WERI-Rb-1 (cell line): ENCODE data around the gene EMC9.
A peak's percentile ranks its signal among the peaks of the same experiment; 100 is the strongest.

ENCODE experiments used
- DNase-seq: peaks from one replicate; pipeline ENCODE4 v3.0.0-alpha.2; 2020
- H3K27ac ChIP-seq: fragments of 250-450 bp; sonication (Bioruptor Pico); 2 replicates; pipeline ENCODE4 v1.5.1; 2020; ENCODE audit warnings: mild to moderate bottlenecking, moderate library complexity
- H3K27me3 ChIP-seq: fragments of 250-450 bp; sonication (Bioruptor Pico); 2 replicates; pipeline ENCODE4 v1.5.1; 2021; ENCODE audit warnings: mild to moderate bottlenecking, low read depth, moderate library complexity; ENCODE audit not compliant: insufficient read depth, severe bottlenecking
- H3K36me3 ChIP-seq: fragments of 250-450 bp; sonication (Bioruptor Pico); 2 replicates; pipeline ENCODE4 v1.5.1; 2020; ENCODE audit warnings: mild to moderate bottlenecking, moderate library complexity
- H3K4me3 ChIP-seq: 2 replicates; pipeline ENCODE4 v1.5.1; 2011; ENCODE audit warnings: low read depth, mild to moderate bottlenecking, control low read depth, low read length
- H3K9me3 ChIP-seq: fragments of 250-450 bp; sonication (Bioruptor Pico); 2 replicates; pipeline ENCODE4 v1.5.1; 2021; ENCODE audit warnings: mild to moderate bottlenecking, moderate library complexity; ENCODE audit not compliant: severe bottlenecking
- TF ChIP-seq, protein P1 (sequence below): IDR thresholded peaks from 2 replicates; pipeline ENCODE4 v1.5.1; 2011; ENCODE audit warnings: low read depth, mild to moderate bottlenecking, control low read depth, inconsistent platforms, low read length

The EMC9 gene

DNA sequence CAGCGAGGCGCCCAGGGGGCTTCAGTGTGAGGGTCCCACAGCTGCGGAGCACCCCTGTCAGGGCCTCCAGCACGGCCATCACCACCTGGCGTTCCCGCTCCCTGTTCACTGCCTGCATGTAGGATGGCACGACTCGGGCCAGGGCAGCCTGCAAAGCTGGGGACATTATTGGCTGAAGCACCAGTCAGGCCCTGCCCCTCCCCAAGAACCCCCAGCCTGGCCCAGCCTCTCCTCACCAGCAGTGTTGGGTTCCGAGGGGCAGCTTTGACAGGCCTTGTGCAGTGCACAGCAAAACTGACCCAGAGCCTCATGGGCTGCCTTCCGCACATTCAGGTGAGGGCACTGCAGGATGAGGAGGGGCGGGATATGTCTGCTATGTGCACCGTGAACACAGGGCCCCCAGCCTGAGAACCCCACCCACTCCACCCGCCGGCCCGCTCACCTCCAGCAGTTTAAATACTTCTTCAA lies 41.7 kb upstream of the EMC9 start:
- DNase-seq: no peak
- H3K9me3 ChIP-seq: no peaks in the 10 kb centered on the region
- H3K27ac ChIP-seq: no peak overlapping the region
- H3K4me3 ChIP-seq: no peak overlapping the region
- H3K36me3 ChIP-seq: peaks cover 90% of the 10 kb centered on the region
- TF ChIP-seq, protein P1, sequence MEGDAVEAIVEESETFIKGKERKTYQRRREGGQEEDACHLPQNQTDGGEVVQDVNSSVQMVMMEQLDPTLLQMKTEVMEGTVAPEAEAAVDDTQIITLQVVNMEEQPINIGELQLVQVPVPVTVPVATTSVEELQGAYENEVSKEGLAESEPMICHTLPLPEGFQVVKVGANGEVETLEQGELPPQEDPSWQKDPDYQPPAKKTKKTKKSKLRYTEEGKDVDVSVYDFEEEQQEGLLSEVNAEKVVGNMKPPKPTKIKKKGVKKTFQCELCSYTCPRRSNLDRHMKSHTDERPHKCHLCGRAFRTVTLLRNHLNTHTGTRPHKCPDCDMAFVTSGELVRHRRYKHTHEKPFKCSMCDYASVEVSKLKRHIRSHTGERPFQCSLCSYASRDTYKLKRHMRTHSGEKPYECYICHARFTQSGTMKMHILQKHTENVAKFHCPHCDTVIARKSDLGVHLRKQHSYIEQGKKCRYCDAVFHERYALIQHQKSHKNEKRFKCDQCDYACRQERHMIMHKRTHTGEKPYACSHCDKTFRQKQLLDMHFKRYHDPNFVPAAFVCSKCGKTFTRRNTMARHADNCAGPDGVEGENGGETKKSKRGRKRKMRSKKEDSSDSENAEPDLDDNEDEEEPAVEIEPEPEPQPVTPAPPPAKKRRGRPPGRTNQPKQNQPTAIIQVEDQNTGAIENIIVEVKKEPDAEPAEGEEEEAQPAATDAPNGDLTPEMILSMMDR: no peak
- no peaks in the 10 kb centered on the region for H3K27me3 ChIP-seq

DNA sequence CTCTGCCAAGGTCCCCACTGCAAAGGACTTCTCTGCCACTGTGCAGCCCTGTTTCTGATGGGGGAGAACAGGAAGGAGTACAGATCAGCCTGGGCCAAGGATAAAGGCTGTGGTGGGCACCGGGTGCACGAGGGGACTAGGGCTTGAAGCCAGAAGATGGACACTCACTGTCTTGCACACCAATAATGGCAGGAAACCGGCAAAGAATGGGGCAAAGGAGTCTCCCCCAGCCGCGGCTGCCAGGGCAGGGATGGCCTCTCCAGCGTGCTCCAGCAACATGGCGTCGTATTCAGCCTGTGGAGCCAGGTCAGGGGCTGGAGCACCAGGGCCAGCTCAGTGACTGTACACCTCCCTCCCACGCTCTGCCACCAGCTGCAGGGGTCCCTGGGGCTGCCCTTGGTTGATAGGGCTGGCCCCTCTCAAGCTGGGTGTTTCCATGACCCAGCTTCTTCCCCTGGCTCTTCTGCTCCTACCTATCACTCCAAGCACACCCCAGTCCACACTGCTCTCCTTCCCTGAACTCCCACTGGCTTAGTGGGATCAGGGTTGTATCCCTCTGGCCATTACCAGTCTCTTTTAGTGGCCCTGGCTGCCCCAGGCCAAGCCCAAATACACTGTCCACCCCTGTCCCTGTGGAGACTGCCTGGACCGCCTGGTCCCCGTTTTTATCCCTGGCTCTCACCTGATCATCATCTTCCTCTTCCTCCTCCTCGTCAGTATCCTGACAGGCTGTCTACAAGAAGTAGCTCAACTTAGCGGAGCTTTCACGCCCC lies 40.9 kb upstream of the EMC9 start:
- TF ChIP-seq, protein P1: no peak
- Histone ChIP-seq H3K9me3 (no peaks in the 10 kb centered on the region), H3K27ac (no peak overlapping the region), H3K4me3 (no peak overlapping the region), H3K36me3 (peaks cover 96% of the 10 kb centered on the region), H3K27me3 (no peaks in the 10 kb centered on the region)
- DNase-seq: no peak

DNA sequence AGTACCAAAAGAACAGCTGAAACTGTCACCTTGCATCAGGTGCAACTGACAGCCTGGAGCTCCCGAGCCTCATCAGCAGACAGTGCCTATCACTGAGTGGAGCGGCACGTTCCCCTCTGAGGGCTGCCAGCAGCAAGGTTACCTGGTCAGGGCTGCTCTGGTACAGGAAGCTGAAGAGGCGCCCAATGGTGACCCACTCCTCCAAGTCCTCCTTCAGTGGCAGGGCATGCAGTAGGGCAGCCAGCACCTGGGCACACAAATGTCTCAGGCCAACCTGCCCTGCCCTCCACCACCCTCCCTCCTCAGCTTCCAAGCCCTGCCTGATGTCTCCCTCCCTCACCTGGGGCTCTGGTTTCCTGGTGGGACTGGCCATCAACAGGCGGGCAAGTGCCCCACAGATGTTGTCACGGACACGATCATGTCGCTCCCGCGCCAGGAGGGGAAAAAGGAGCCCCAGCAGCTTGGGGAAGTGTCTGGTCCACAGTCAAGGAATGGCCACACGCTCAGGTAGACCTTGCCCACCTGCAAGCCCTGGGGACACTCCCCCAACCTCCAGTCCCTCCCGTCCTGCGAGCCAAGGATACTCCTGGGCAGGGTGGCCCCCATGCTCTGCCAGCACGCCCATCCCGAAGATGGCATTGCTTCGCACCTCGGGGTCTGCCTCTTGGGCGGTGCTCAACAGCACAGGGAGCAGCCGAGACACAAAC lies 40.1 kb upstream of the EMC9 start:
- no peak overlapping the region for H3K27ac ChIP-seq
- TF ChIP-seq, protein P1: no peak
- DNase-seq: no peak
- H3K27me3 ChIP-seq: no peaks in the 10 kb centered on the region
- H3K4me3 ChIP-seq: no peak overlapping the region
- H3K9me3 ChIP-seq: no peaks in the 10 kb centered on the region
- peaks cover 96% of the 10 kb centered on the region for H3K36me3 ChIP-seq

DNA sequence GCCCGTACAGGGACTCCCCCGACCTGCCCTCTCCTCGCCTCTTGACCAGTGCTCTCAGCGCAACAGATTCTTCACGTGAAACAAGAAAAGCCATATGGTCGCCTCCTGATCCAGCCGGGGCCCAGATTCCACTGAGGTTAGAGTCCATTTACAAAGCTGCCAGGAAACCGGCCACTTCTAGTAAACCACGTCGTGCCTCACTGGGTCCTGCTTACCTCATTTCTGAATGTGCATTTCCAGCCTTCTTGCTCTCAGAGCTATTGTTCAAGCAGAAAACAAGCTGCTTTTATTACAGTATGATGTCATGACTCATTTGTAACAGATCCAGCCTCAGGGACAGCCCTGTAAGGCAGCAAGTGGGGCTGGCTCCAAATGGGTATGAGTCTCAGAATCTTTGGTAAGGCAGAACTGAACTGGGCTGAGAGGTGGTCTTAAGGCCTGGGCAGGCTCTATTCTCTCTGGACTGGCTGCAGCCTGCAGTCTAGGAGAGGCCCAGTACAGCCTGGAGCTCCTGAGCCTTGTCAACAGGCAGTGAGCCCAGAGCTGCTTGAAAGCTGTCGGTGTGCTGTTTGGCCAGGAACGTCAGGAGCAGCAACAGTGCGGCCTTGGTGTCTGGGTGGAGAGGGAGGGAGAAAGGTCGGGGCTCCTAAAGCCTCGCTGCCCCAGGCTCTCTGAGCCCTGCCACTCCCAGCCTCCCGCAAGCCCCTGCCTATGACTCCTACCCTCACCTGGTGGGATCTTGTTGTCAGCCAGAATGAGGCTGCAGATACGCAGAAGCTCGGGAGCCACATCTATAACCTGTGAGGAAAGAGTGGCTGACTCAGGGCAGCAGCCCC lies 38.8 kb upstream of the EMC9 start:
- no peak for DNase-seq
- Histone ChIP-seq H3K4me3 (no peak overlapping the region), H3K27ac (peak overlapping the region; percentile 51), H3K9me3 (no peaks in the 10 kb centered on the region), H3K36me3 (peaks cover 92% of the 10 kb centered on the region), H3K27me3 (no peaks in the 10 kb centered on the region)
- TF ChIP-seq, protein P1: no peak

DNA sequence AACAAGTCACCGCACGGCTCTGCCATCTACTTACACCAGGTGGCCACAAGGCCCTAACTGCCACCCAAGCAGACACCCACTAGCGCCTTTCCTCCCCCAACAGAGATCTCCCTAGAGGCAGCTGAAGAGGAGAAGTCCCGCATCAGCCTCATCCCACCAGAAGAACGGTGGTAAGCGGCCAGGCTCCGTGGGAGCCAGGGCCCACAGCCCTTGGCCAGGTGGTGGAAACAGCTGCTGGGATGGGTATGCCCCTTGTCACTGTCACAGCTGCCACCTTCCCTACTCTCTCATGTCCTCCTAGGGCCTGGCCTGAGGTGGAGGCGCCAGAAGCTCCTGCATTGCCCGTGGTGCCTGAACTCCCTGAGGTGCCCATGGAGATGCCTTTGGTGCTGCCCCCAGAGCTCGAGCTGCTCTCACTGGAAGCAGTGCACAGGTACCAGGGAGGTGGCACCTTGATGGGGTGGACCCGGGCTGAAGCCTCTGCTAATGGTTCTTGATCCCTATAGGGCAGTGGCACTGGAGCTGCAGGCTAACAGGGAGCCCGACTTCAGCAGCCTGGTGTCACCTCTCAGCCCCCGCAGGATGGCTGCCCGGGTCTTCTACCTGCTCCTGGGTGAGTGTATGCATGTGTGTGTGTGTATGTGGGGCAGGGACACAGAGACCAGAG lies 38.0 kb upstream of the EMC9 start:
- Histone ChIP-seq H3K4me3 (no peak overlapping the region), H3K36me3 (peaks cover 92% of the 10 kb centered on the region), H3K9me3 (no peaks in the 10 kb centered on the region), H3K27me3 (no peaks in the 10 kb centered on the region), H3K27ac (peak overlapping the region; percentile 51)
- DNase-seq: no peak
- TF ChIP-seq, protein P1: no peak
